Activated T-helper 2 cell treated with anti-CD3 and anti-CD28 coated beads, Interferon-gamma antibody, Interleukin-2, Interleukin-4, amounts not matched to agents 10 μg/mL and 5 μg/mL and 100 μg/mL, durations not matched to agents 14 hours and 24 hours and 36 hours (primary cell): ENCODE data around the gene CEBPZOS. TPM values are rescaled to one million over a fixed set of nuclear protein-coding genes. Genes with fewer than 3 reads are reported as not detected.
"Not testable (repeated sequence)": the region's sequence is repeated elsewhere in the genome, so short reads cannot be mapped to it uniquely, and the experiment has no call there.

Experiments used
- DNase-seq: peaks from one replicate; pipeline ENCODE4 v3.0.0; 2021; ENCODE audit warnings: low spot score
- H3K27ac Mint-ChIP-seq: one replicate; pipeline ENCODE4 v1.8.0; 2021; ENCODE audit warnings: mixed read lengths
- H3K27me3 Mint-ChIP-seq: one replicate; pipeline ENCODE4 v1.8.0; 2021; ENCODE audit warnings: low read depth, mixed read lengths
- H3K36me3 Mint-ChIP-seq: one replicate; pipeline ENCODE4 v1.8.0; 2021; ENCODE audit warnings: low read depth, mixed read lengths
- H3K4me1 Mint-ChIP-seq: one replicate; pipeline ENCODE4 v1.8.0; 2021; ENCODE audit warnings: low read depth, mixed read lengths
- H3K4me3 Mint-ChIP-seq: one replicate; pipeline ENCODE4 v1.8.0; 2021; ENCODE audit warnings: low read depth, mild to moderate bottlenecking, moderate library complexity, mixed read lengths
- H3K9me3 Mint-ChIP-seq: one replicate; pipeline ENCODE4 v1.8.0; 2021; ENCODE audit warnings: mixed read lengths
- intact Hi-C: fragments of 100-400 bp; cut with micrococcal nuclease; formaldehyde crosslinking; loops from one replicate; pipeline ENCODE4 v1.15.1; 2023
- total RNA-seq: library from RNA; stranded (reverse); gene quantifications from 2 replicates; pipeline ENCODE4 v1.2.3, GENCODE V29; 2022

Gene CEBPZOS
- total RNA-seq, 1 donor from 2014 or later = 37.3 TPM

GRCh38 chr2:37173741-37174140, 22.6 kb upstream of the CEBPZOS start:
- no peaks in the 10 kb centered on the region for H3K36me3 Mint-ChIP-seq
- intact Hi-C loops = no loop called here
- peaks cover 10% of the 10 kb centered on the region for H3K27me3 Mint-ChIP-seq
- peaks cover 1% of the 10 kb centered on the region for H3K4me1 Mint-ChIP-seq
- no peak overlapping the region for H3K27ac Mint-ChIP-seq
- H3K4me3 Mint-ChIP-seq = no peak overlapping the region
- H3K9me3 Mint-ChIP-seq = no peaks in the 10 kb centered on the region
- no peak for DNase-seq

- Mint-ChIP-seq H3K9me3 (no peaks in the 10 kb centered on the region), H3K27ac (no peak overlapping the region), H3K27me3 (peaks cover 51% of the 10 kb centered on the region), H3K4me3 (no peak overlapping the region), H3K4me1 (no peaks in the 10 kb centered on the region), H3K36me3 (no peaks in the 10 kb centered on the region)
- intact Hi-C loops = no loop called here
- DNase-seq = no peak
Measured at GRCh38 chr2:37180006-37180639, 16.2 kb upstream of the CEBPZOS start.

- no peaks in the 10 kb centered on the region for H3K9me3 Mint-ChIP-seq
- H3K27me3 Mint-ChIP-seq = peaks cover 51% of the 10 kb centered on the region
- H3K27ac Mint-ChIP-seq = no peak overlapping the region
- intact Hi-C loops = no loop called here
- DNase-seq = no peak
- H3K4me3 Mint-ChIP-seq = no peak overlapping the region
- no peaks in the 10 kb centered on the region for H3K4me1 Mint-ChIP-seq
- no peaks in the 10 kb centered on the region for H3K36me3 Mint-ChIP-seq
Measured at GRCh38 chr2:37180640-37181039, 15.7 kb upstream of the CEBPZOS start.

GRCh38 chr2:37181726-37182684, 14.3 kb upstream of the CEBPZOS start:
- H3K9me3 Mint-ChIP-seq = no peaks in the 10 kb centered on the region
- no peaks in the 10 kb centered on the region for H3K36me3 Mint-ChIP-seq
- intact Hi-C loops = no loop called here
- H3K27ac Mint-ChIP-seq = no peak overlapping the region
- DNase-seq = no peak
- peaks cover 56% of the 10 kb centered on the region for H3K27me3 Mint-ChIP-seq
- no peak overlapping the region for H3K4me3 Mint-ChIP-seq
- H3K4me1 Mint-ChIP-seq = no peaks in the 10 kb centered on the region

- Mint-ChIP-seq H3K36me3 (no peaks in the 10 kb centered on the region), H3K9me3 (no peaks in the 10 kb centered on the region), H3K27ac (no peak within 1 kb of the TSS), H3K4me3 (no peak within 1 kb of the TSS), H3K4me1 (peaks cover 8% of the 10 kb centered on the region), H3K27me3 (peaks cover 25% of the 10 kb centered on the region)
- no peak for DNase-seq
- intact Hi-C loops = no loop called here
Measured at GRCh38 chr2:37188570-37188969, 7.7 kb upstream of the CEBPZOS start, which contains the start of gene SULT6B1. SULT6B1 (minus strand) TSS chr2:37188670; CDS start chr2:37188640, 30 bp downstream.

- intact Hi-C loops = no loop called here
Measured at GRCh38 chr2:37189452-37190153, 6.7 kb upstream of the CEBPZOS start.

GRCh38 chr2:37190290-37190689, 6.0 kb upstream of the CEBPZOS start:
- H3K4me1 Mint-ChIP-seq = peaks cover 8% of the 10 kb centered on the region
- no peaks in the 10 kb centered on the region for H3K36me3 Mint-ChIP-seq
- H3K27me3 Mint-ChIP-seq = peaks cover 17% of the 10 kb centered on the region
- H3K27ac Mint-ChIP-seq = no peak overlapping the region
- H3K4me3 Mint-ChIP-seq = no peak overlapping the region
- DNase-seq = no peak
- H3K9me3 Mint-ChIP-seq = no peaks in the 10 kb centered on the region
- intact Hi-C loops = no loop called here

More at GRCh38 chr2:37189452-37190153, 6.7 kb upstream of the CEBPZOS start:
- H3K9me3 Mint-ChIP-seq = no peaks in the 10 kb centered on the region
- DNase-seq = no peak
- H3K36me3 Mint-ChIP-seq = no peaks in the 10 kb centered on the region
- peaks cover 8% of the 10 kb centered on the region for H3K4me1 Mint-ChIP-seq
- no peak overlapping the region for H3K4me3 Mint-ChIP-seq
- H3K27ac Mint-ChIP-seq = no peak overlapping the region
- H3K27me3 Mint-ChIP-seq = peaks cover 19% of the 10 kb centered on the region

- Mint-ChIP-seq H3K27me3 (peaks cover 11% of the 10 kb centered on the region), H3K4me3 (no peak overlapping the region), H3K4me1 (peaks cover 8% of the 10 kb centered on the region), H3K36me3 (peaks cover 1% of the 10 kb centered on the region), H3K27ac (no peak overlapping the region), H3K9me3 (no peaks in the 10 kb centered on the region)
- DNase-seq = no peak
- intact Hi-C loops = no loop called here
Measured at GRCh38 chr2:37191253-37191652, 5.0 kb upstream of the CEBPZOS start.

GRCh38 chr2:37191747-37192146, 4.5 kb upstream of the CEBPZOS start:
- Mint-ChIP-seq H3K27ac (no peak overlapping the region), H3K36me3 (peaks cover 3% of the 10 kb centered on the region), H3K27me3 (peaks cover 9% of the 10 kb centered on the region), H3K4me3 (no peak overlapping the region), H3K9me3 (no peaks in the 10 kb centered on the region), H3K4me1 (peaks cover 8% of the 10 kb centered on the region)
- intact Hi-C loops = no loop called here
- no peak for DNase-seq

GRCh38 chr2:37192551-37192950, 3.7 kb upstream of the CEBPZOS start:
- Mint-ChIP-seq H3K27me3 (peaks cover 6% of the 10 kb centered on the region), H3K4me3 (no peak overlapping the region), H3K9me3 (no peaks in the 10 kb centered on the region), H3K4me1 (peaks cover 14% of the 10 kb centered on the region), H3K27ac (no peak overlapping the region), H3K36me3 (peaks cover 3% of the 10 kb centered on the region)
- intact Hi-C loops = no loop called here
- DNase-seq = no peak

- H3K27me3 Mint-ChIP-seq = not testable (repeated sequence)
- intact Hi-C loops = loop anchor here (1.0 to 2.0 kb wide), 2 partner anchors 35 to 39 kb away; partner anchors contain the start of genes CEBPZ, EIF2AK2 and NDUFAF7
Measured at GRCh38 chr2:37195862-37196319, 405 bp upstream of the CEBPZOS start.

GRCh38 chr2:37198681-37199065, 2.4 kb downstream of the CEBPZOS start:
- DNase-seq = no peak
- Mint-ChIP-seq H3K4me3 (no peak overlapping the region), H3K4me1 (peaks cover 32% of the 10 kb centered on the region), H3K27me3 (peaks cover 1% of the 10 kb centered on the region), H3K36me3 (peaks cover 43% of the 10 kb centered on the region), H3K27ac (no peak overlapping the region), H3K9me3 (peaks cover 3% of the 10 kb centered on the region)
- intact Hi-C loops = no loop called here

More at GRCh38 chr2:37195862-37196319, 405 bp upstream of the CEBPZOS start:
- peak overlapping the region; percentile 96 for H3K4me3 Mint-ChIP-seq
- H3K36me3 Mint-ChIP-seq = peaks cover 21% of the 10 kb centered on the region
- peak overlapping the region; percentile 97 for H3K27ac Mint-ChIP-seq
- H3K9me3 Mint-ChIP-seq, DNase-seq: not testable (repeated sequence)
- H3K4me1 Mint-ChIP-seq = peaks cover 19% of the 10 kb centered on the region
